ENCODE results near the gene VAV2. TPM values are rescaled to one million over a fixed set of nuclear protein-coding genes. Genes with fewer than 3 reads are reported as not detected.
"Not testable (repeated sequence)": the region's sequence is repeated elsewhere in the genome, so short reads cannot be mapped to it uniquely, and the experiment has no call there.

The VAV2 gene
- total RNA-seq, 1 experiment from 2014 or later, result 25.1 TPM

- in situ Hi-C loops (cut with HindIII; ENCODE audit: low pct_unique_long_range_greater_than_20kb, low sequenced_read_pairs), result no loop called here
These were observed 30.6 kb downstream of the VAV2 start for GRCh38 chr9:133961226-133962165.

GRCh38 chr9:133960568-133961129 lies 31.5 kb downstream of the VAV2 start:
- no peak for DNase-seq (ENCODE audit: low read depth)
- in situ Hi-C loops (cut with HindIII; ENCODE audit: low pct_unique_long_range_greater_than_20kb, low sequenced_read_pairs), result no loop called here

More at GRCh38 chr9:133961226-133962165, 30.6 kb downstream of the VAV2 start:
- no peak for DNase-seq (ENCODE audit: low read depth)

- in situ Hi-C loops (cut with HindIII; ENCODE audit: low pct_unique_long_range_greater_than_20kb, low sequenced_read_pairs), result no loop called here
- DNase-seq (ENCODE audit: low read depth), result no peak
These were observed 32.1 kb downstream of the VAV2 start for GRCh38 chr9:133959966-133960567.

GRCh38 chr9:133959171-133959570 lies 33.0 kb downstream of the VAV2 start:
- no peak for DNase-seq (ENCODE audit: low read depth)
- in situ Hi-C loops (cut with HindIII; ENCODE audit: low pct_unique_long_range_greater_than_20kb, low sequenced_read_pairs), result no loop called here

GRCh38 chr9:133958756-133959155 lies 33.4 kb downstream of the VAV2 start:
- in situ Hi-C loops (cut with HindIII; ENCODE audit: low pct_unique_long_range_greater_than_20kb, low sequenced_read_pairs), result no loop called here
- DNase-seq (ENCODE audit: low read depth), result no peak

- in situ Hi-C loops (cut with HindIII; ENCODE audit: low pct_unique_long_range_greater_than_20kb, low sequenced_read_pairs), result not testable (repeated sequence)
These were observed 34.4 kb downstream of the VAV2 start for GRCh38 chr9:133957772-133958171.

GRCh38 chr9:133957328-133957727 lies 34.8 kb downstream of the VAV2 start:
- in situ Hi-C loops (cut with HindIII; ENCODE audit: low pct_unique_long_range_greater_than_20kb, low sequenced_read_pairs), result no loop called here
- DNase-seq (ENCODE audit: low read depth), result no peak

More at GRCh38 chr9:133957772-133958171, 34.4 kb downstream of the VAV2 start:
- not testable (repeated sequence) for DNase-seq (ENCODE audit: low read depth)

GRCh38 chr9:133956520-133957076 lies 35.5 kb downstream of the VAV2 start:
- DNase-seq (ENCODE audit: low read depth), result no peak

GRCh38 chr9:133955821-133956411 lies 36.2 kb downstream of the VAV2 start:
- no peak for DNase-seq (ENCODE audit: low read depth)
- in situ Hi-C loops (cut with HindIII; ENCODE audit: low pct_unique_long_range_greater_than_20kb, low sequenced_read_pairs), result no loop called here

More at GRCh38 chr9:133956520-133957076, 35.5 kb downstream of the VAV2 start:
- in situ Hi-C loops (cut with HindIII; ENCODE audit: low pct_unique_long_range_greater_than_20kb, low sequenced_read_pairs), result no loop called here

- no peak for DNase-seq (ENCODE audit: low read depth)
- in situ Hi-C loops (cut with HindIII; ENCODE audit: low pct_unique_long_range_greater_than_20kb, low sequenced_read_pairs), result no loop called here
These were observed 37.1 kb downstream of the VAV2 start for GRCh38 chr9:133954862-133955529.

- no peak for DNase-seq (ENCODE audit: low read depth)
- in situ Hi-C loops (cut with HindIII; ENCODE audit: low pct_unique_long_range_greater_than_20kb, low sequenced_read_pairs), result no loop called here
These were observed 38.0 kb downstream of the VAV2 start for GRCh38 chr9:133953976-133954709.

- in situ Hi-C loops (cut with HindIII; ENCODE audit: low pct_unique_long_range_greater_than_20kb, low sequenced_read_pairs), result no loop called here
These were observed 38.5 kb downstream of the VAV2 start for GRCh38 chr9:133953621-133953975.

GRCh38 chr9:133952598-133953550 lies 39.2 kb downstream of the VAV2 start:
- in situ Hi-C loops (cut with HindIII; ENCODE audit: low pct_unique_long_range_greater_than_20kb, low sequenced_read_pairs), result no loop called here
- no peak for DNase-seq (ENCODE audit: low read depth)

More at GRCh38 chr9:133953621-133953975, 38.5 kb downstream of the VAV2 start:
- no peak for DNase-seq (ENCODE audit: low read depth)

GRCh38 chr9:133951265-133951664 lies 40.9 kb downstream of the VAV2 start:
- in situ Hi-C loops (cut with HindIII; ENCODE audit: low pct_unique_long_range_greater_than_20kb, low sequenced_read_pairs), result no loop called here
- no peak for DNase-seq (ENCODE audit: low read depth)

GRCh38 chr9:133950629-133951111 lies 41.5 kb downstream of the VAV2 start:
- no peak for DNase-seq (ENCODE audit: low read depth)
- in situ Hi-C loops (cut with HindIII; ENCODE audit: low pct_unique_long_range_greater_than_20kb, low sequenced_read_pairs), result no loop called here

GRCh38 chr9:133950192-133950591 lies 41.9 kb downstream of the VAV2 start:
- in situ Hi-C loops (cut with HindIII; ENCODE audit: low pct_unique_long_range_greater_than_20kb, low sequenced_read_pairs), result no loop called here
- DNase-seq (ENCODE audit: low read depth), result no peak

All from Caki2 (cell line).